Stimulated activated CD4-positive, alpha-beta T cell treated with anti-CD3 and anti-CD28 coated beads, TNF-alpha, amount 100 ng/mL, for 4 hours (primary cell): ENCODE measurements around the gene AP1S1.
"Not testable (repeated sequence)": the region's sequence is repeated elsewhere in the genome, so short reads cannot be mapped to it uniquely, and the experiment has no call there.

Experiments
- DNase-seq, 3 experiments: peaks; one replicate each; pipeline ENCODE4 v3.0.0-alpha.2; 2020; ENCODE audit warnings: low read depth in 3 of 3

AP1S1 gene

DNA sequence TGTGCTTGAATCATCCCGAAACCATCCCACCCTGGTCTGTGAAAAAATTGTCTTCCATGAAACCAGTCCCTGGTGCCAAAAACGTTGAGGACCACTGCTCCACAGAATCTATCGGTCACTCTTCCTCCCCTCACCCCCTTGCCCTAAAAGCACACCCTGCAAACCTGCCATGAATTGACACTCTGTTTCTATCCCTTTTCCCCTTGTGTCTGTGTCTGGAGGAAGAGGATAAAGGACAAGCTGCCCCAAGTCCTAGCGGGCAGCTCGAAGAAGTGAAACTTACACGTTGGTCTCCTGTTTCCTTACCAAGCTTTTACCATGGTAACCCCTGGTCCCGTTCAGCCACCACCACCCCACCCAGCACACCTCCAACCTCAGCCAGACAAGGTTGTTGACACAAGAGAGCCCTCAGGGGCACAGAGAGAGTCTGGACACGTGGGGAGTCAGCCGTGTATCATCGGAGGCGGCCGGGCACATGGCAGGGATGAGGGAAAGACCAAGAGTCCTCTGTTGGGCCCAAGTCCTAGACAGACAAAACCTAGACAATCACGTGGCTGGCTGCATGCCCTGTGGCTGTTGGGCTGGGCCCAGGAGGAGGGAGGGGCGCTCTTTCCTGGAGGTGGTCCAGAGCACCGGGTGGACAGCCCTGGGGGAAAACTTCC lies 28.2 kb upstream of the AP1S1 start:
- DNase-seq: no peak

GRCh38 chr7:101126651-101127459 lies 27.4 kb upstream of the AP1S1 start, which contains the start of gene SERPINE1:
TSS of gene SERPINE1 (plus strand) at chr7:101127104. CDS start at chr7:101128394, 1,290 bp downstream.
- peak in 1 of 3 experiments; percentile 26 for DNase-seq

GRCh38 chr7:101127460-101128039 lies 26.7 kb upstream of the AP1S1 start:
- no peak for DNase-seq

DNA sequence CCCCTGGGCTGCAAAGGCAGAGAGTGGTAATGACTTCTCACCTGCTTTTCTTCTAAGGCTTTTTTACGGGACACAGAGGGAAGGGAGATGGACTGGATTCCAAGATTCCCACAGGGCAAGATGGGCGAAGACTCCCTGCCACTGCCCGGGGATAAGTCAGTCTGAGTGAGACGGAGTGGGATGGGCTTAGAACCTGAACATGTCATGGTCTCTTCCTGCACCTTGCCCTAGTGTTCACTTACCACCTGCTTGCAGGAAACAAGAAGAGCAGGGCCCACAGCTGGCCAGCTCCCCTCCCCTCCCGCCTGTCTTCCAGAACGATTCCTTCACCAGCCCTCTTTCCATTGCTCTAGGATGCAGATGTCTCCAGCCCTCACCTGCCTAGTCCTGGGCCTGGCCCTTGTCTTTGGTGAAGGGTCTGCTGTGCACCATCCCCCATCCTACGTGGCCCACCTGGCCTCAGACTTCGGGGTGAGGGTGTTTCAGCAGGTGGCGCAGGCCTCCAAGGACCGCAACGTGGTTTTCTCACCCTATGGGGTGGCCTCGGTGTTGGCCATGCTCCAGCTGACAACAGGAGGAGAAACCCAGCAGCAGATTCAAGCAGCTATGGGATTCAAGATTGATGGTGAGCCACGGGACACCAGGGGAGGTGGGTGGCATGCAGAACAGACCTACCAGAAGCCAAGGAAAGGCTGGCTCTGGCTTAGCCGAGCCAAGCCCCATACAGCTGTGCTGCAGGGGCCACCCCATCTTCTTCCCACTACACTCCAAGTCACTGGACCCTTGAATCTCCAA lies 26.0 kb upstream of the AP1S1 start:
- no peak for DNase-seq

- no peak for DNase-seq
These were observed 24.6 kb upstream of the AP1S1 start for GRCh38 chr7:101129603-101130117.

DNA sequence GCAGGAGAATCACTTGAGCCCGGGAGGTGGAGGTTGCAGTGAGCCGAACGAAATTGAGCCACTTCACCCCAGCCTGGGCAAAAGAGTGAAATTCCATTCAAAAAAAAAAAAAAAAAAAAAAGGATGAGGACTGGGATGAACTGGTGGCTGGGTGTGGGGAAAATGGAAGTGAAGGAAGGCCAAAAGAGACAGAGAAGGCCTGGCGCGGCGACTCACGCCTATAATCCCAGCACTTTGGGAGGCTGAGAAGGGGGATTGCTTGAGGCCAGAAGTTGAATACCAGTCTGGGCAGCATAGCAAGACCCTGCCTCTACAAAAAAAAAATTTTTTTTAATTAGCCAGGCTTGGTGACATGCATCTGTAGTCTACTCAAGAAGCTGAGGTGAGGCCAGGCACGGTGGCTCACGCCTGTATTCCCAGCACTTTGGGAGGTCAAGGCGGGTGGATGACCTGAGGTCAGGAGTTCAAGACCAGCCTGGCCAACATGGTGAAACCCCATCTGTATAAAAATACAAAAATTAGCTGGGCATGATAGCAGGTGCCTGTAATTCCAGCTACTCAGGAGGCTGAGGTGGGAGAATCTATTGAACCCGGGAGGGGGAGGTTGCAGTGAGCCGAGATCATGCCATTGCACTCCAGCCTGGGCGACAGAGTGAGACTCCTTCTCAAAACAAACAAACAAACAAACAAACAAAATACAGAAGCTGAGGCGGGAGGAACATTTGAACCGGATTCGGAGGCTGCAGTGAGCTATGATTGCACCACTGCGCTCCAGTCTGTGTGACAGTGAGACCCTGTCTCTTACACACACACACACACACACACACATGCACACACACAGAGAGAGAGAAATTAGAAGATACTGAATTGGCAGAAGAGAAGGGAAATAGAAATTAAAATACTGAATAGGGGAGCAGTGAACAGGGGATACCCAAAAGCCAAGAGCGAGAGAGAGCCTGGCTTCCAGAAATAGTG lies 21.4 kb upstream of the AP1S1 start:
- not testable (repeated sequence) for DNase-seq

DNA sequence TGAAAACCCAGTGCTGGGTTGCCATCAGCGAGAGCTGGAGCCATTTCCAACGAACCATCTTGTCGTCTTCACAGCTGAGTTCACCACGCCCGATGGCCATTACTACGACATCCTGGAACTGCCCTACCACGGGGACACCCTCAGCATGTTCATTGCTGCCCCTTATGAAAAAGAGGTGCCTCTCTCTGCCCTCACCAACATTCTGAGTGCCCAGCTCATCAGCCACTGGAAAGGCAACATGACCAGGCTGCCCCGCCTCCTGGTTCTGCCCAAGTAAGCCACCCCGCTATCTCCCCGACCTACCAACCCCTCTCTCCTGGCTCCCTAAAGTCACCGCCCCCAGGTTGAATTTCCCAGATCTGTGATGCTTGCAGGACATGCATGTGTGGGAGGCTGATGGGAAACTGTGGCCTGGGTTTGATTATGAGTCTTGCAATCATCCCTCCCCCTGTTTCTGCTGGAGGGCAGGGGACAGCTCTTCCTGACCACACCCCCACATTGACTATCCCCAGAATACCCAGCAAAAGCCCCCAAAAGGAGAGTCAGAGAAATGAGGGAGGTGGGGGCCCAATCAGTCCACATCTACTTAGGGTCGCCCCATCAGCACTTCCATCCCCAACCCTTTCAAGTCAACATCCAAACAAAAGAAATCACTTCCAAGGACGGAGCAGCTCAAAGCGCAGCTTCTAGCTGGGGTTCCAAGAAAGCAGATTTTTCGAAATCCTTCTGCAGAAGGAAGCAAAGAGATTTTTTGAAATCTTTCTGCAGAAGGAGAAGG lies 20.5 kb upstream of the AP1S1 start:
- no peak for DNase-seq

- no peak for DNase-seq
These were observed 19.8 kb upstream of the AP1S1 start for GRCh38 chr7:101134399-101134980.

DNA sequence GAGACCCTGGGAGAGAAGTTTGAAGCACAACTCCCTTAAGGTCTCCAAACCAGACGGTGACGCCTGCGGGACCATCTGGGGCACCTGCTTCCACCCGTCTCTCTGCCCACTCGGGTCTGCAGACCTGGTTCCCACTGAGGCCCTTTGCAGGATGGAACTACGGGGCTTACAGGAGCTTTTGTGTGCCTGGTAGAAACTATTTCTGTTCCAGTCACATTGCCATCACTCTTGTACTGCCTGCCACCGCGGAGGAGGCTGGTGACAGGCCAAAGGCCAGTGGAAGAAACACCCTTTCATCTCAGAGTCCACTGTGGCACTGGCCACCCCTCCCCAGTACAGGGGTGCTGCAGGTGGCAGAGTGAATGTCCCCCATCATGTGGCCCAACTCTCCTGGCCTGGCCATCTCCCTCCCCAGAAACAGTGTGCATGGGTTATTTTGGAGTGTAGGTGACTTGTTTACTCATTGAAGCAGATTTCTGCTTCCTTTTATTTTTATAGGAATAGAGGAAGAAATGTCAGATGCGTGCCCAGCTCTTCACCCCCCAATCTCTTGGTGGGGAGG lies 16.5 kb upstream of the AP1S1 start:
- DNase-seq: no peak

- DNase-seq: peak; percentile 54 to 83 (median 82)
These were observed 15.9 kb upstream of the AP1S1 start for GRCh38 chr7:101138213-101138870.

GRCh38 chr7:101140339-101140699 lies 14.0 kb upstream of the AP1S1 start:
- no peak for DNase-seq

GRCh38 chr7:101140746-101141382 lies 13.4 kb upstream of the AP1S1 start:
- DNase-seq: no peak

DNA sequence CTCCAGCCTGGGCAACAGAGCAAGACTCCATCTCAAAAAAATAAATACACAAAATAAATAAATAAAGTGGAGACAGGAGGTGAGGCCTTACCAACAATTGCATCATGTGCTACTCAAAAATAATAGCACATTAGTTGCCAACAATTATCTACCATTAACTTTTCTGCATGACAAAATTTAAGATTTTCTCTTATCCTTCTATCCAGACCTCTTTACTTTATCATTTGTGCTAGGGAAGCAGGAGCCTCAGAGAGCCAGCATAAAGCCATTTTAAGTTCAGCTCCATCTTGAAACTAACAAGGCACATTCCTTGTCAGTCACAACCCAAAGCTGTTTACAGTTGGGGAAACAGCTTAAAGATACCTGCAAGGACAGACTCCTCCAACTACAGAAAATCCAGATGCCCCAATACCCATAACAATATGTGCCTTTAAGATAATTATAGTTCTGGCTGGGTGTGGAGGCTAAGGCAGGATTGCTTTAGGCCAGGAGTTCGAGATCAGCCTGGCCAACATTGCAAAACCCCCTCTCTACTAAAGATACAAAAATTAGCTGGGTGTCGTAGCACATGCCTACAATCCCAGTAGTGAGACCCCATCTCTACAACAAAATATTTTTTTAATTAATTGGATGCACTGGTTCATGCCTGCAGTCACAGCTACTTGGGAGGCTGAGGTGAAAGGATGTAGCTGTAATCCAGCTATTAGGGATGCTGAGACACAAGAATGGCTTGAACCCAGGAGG lies 2.2 kb upstream of the AP1S1 start:
- no peak for DNase-seq

DNA sequence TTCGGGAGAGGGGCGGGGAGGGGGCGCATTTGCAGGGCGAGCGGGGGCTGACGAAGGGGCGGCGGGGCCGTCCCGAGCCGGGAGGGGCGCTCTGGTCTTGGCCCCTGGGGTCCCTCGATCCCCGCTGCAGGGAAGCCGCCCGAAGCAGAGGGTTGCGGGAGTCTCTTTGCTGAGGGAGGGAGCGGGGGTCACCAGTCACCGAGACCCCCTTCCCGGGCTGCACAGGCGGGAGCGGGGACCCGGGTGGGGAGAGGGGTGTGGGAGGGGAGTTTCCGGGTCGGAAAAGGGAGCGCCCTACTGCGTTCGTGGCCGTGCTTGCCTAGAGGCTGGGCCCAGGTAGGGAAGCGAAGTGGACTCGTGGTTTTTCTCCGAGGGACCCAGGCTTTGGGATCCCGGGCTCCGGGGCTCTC lies 422 bp downstream of the AP1S1 start:
- DNase-seq: no peak

- no peak for DNase-seq
These were observed 1.0 kb downstream of the AP1S1 start for GRCh38 chr7:101155303-101155702.

DNA sequence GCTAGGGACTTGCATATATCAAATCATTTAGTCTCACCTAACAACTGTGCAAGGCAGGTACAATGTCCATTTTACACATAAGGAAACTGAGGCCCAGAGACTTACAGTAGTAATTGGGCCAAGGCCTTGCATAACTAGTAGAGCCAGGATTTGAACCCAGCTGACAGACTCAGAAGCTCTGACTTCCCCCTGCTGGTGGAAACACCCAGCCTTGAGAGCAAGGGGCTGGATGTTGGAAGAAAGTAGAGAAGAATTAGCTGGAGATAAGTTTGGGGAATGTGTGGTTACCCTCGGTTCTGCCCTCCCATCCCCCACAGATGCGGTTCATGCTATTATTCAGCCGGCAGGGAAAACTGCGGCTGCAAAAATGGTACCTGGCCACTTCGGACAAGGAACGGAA lies 2.0 kb downstream of the AP1S1 start:
- DNase-seq: no peak

DNA sequence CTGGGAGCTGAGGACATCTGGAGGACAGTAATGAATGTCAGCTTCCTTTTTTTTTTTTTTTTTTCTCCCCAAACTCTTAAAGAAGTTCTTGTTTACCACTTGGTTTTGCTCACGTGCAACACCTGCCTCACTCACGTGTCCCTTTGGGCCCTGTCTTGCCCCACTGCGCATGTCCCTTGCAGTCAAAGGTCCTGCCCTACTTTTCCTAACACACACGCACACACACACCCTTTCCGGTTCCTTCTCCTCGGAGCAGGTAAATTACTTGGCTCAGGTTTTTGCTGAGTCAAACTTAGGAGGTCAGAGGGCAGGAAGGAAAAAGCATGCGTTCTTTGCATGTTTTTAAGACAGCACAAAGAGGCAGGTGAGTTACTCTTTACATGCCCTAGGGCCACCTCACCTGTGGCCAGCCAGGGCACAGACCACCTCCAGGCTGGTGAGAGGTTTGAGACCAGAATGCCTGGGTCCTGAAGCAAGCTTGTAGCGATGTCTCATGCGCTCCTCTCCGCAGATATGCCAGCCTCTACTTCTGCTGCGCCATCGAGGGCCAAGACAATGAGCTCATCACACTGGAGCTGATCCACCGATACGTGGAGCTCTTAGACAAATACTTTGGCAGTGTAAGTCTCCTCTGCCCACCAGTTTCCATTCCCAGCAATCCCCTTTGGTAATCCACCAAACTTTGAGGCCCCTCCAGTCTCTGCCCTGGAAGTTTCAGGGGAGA lies 2.8 kb downstream of the AP1S1 start:
- DNase-seq: no peak
